WTC11 (cell line): ENCODE results near the gene SNRNP27. TPM values are rescaled to one million over a fixed set of nuclear protein-coding genes. Genes with fewer than 3 reads are reported as not detected.

Source experiments
- ATAC-seq: fragments of 200-7000 bp; cut with Tn5 transposase; 2 replicates; pipeline ENCODE4 v1.10.0; 2021; ENCODE audit warnings: mild to moderate bottlenecking, moderate library complexity
- CTCF ChIA-PET: fragments of 300-600 bp; sonication (Branson Sonifier 250); formaldehyde crosslinking; loops from one replicate; lab custom pipeline; 2021; ENCODE audit warnings: antibody characterized with exemption; lab: Charles Lee
- POLR2A ChIA-PET: fragments of 350-600 bp; sonication (Branson Sonifier 250); formaldehyde crosslinking; loops from one replicate; lab custom pipeline; 2021; ENCODE audit warnings: antibody characterized with exemption; lab: Charles Lee
- DNase-seq: peaks from one replicate; pipeline ENCODE4 v3.0.0; 2021; ENCODE audit warnings: low spot score
- H3K27ac Mint-ChIP-seq: 2 replicates; pipeline ENCODE4 v1.8.0; 2021; ENCODE audit warnings: mixed read lengths
- H3K27me3 Mint-ChIP-seq: 2 replicates; pipeline ENCODE4 v1.8.0; 2021; ENCODE audit warnings: low read depth, mild to moderate bottlenecking, moderate library complexity, mixed read lengths
- H3K36me3 Mint-ChIP-seq: 2 replicates; pipeline ENCODE4 v1.8.0; 2021; ENCODE audit warnings: mixed read lengths
- H3K4me1 Mint-ChIP-seq: 2 replicates; pipeline ENCODE4 v1.8.0; 2022; ENCODE audit warnings: mixed read lengths
- H3K4me3 Mint-ChIP-seq: 2 replicates; pipeline ENCODE4 v1.8.0; 2021; ENCODE audit warnings: mild to moderate bottlenecking, moderate library complexity, mixed read lengths
- H3K9me3 Mint-ChIP-seq: 2 replicates; pipeline ENCODE4 v1.8.0; 2021; ENCODE audit warnings: mixed read lengths
- CDX4 ChIP-seq: fragments of 250-450 bp; sonication (Bioruptor Pico); IDR thresholded peaks from 2 replicates; pipeline ENCODE4 v1.9.0; 2021; ENCODE audit warnings: moderate library complexity, mild to moderate bottlenecking, inconsistent platforms, borderline replicate concordance
- ETV6 ChIP-seq: sonication (generic); formaldehyde crosslinking; IDR thresholded peaks from 2 replicates; pipeline ENCODE4 v1.8.1; 2022; ENCODE audit warnings: mild to moderate bottlenecking, missing genetic modification reagents
- GABPB1 ChIP-seq: sonication (generic); formaldehyde crosslinking; IDR thresholded peaks from 2 replicates; pipeline ENCODE4 v1.8.1; 2023; ENCODE audit warnings: mild to moderate bottlenecking, missing genetic modification reagents
- NFATC4 ChIP-seq: fragments of 250-450 bp; sonication (Bioruptor Pico); IDR thresholded peaks from 2 replicates; pipeline ENCODE4 v1.9.0; 2021; ENCODE audit warnings: mild to moderate bottlenecking
- NR2C2 ChIP-seq: sonication (generic); formaldehyde crosslinking; IDR thresholded peaks from 2 replicates; pipeline ENCODE4 v1.8.0; 2022; ENCODE audit warnings: mild to moderate bottlenecking, missing genetic modification reagents
- NR3C1 ChIP-seq: sonication (generic); formaldehyde crosslinking; conservative IDR thresholded peaks from 2 replicates; pipeline ENCODE4 v1.8.1; 2023; ENCODE audit warnings: low read depth, mild to moderate bottlenecking, missing genetic modification reagents
- PRDM15 ChIP-seq: sonication (generic); formaldehyde crosslinking; IDR thresholded peaks from 2 replicates; pipeline ENCODE4 v1.8.0; 2022; ENCODE audit warnings: missing genetic modification reagents
- RELA ChIP-seq: sonication (generic); formaldehyde crosslinking; IDR thresholded peaks from 2 replicates; pipeline ENCODE4 v1.8.1; 2022; ENCODE audit warnings: missing genetic modification reagents, mild to moderate bottlenecking, borderline replicate concordance
- SMAD3 ChIP-seq: sonication (generic); formaldehyde crosslinking; IDR thresholded peaks from 2 replicates; pipeline ENCODE4 v1.8.0; 2022; ENCODE audit warnings: missing genetic modification reagents, mild to moderate bottlenecking, borderline replicate concordance
- SOX15 ChIP-seq: fragments of 250-450 bp; sonication (Bioruptor Pico); IDR thresholded peaks from 2 replicates; pipeline ENCODE4 v1.9.0; 2021; ENCODE audit warnings: mild to moderate bottlenecking
- TCF7 ChIP-seq: sonication (generic); formaldehyde crosslinking; IDR thresholded peaks from 2 replicates; pipeline ENCODE4 v1.8.0; 2022; ENCODE audit warnings: mild to moderate bottlenecking, low read depth, missing genetic modification reagents, moderate library complexity
- TEAD4 ChIP-seq: sonication (generic); formaldehyde crosslinking; IDR thresholded peaks from 2 replicates; pipeline ENCODE4 v1.8.0; 2022; ENCODE audit warnings: mild to moderate bottlenecking, missing genetic modification reagents
- ZNF263 ChIP-seq: sonication (generic); formaldehyde crosslinking; IDR thresholded peaks from 2 replicates; pipeline ENCODE4 v1.8.1; 2022; ENCODE audit warnings: low read depth, mild to moderate bottlenecking, moderate library complexity, missing genetic modification reagents
- ZNF281 ChIP-seq: sonication (generic); formaldehyde crosslinking; IDR thresholded peaks from 2 replicates; pipeline ENCODE4 v1.8.0; 2023; ENCODE audit warnings: mild to moderate bottlenecking, missing genetic modification reagents
- ZNF512 ChIP-seq: sonication (generic); formaldehyde crosslinking; IDR thresholded peaks from 2 replicates; pipeline ENCODE4 v1.8.1; 2022; ENCODE audit warnings: missing genetic modification reagents, borderline replicate concordance
- total RNA-seq: library from RNA; stranded (reverse); gene quantifications from 3 replicates; pipeline ENCODE4 v1.2.3, GENCODE V29; 2021
- TF ChIP-seq, protein P1 (sequence below): sonication (generic); formaldehyde crosslinking; IDR thresholded peaks from 2 replicates; pipeline ENCODE4 v1.8.1; 2022; ENCODE audit warnings: low read depth, mild to moderate bottlenecking, moderate library complexity, missing genetic modification reagents, borderline replicate concordance
- TF ChIP-seq, protein P2 (sequence below): sonication (generic); formaldehyde crosslinking; IDR thresholded peaks from 2 replicates; pipeline ENCODE4 v1.8.0; 2022; ENCODE audit warnings: mild to moderate bottlenecking, missing genetic modification reagents
- TF ChIP-seq, protein P3 (sequence below): sonication (generic); formaldehyde crosslinking; IDR thresholded peaks from 2 replicates; pipeline ENCODE4 v1.8.1; 2023; ENCODE audit warnings: mild to moderate bottlenecking, missing genetic modification reagents, moderate library complexity
- TF ChIP-seq, protein P4 (sequence below): sonication (generic); formaldehyde crosslinking; IDR thresholded peaks from 2 replicates; pipeline ENCODE4 v1.8.1; 2023; ENCODE audit warnings: mild to moderate bottlenecking, missing genetic modification reagents
- TF ChIP-seq, protein P5 (sequence below): sonication (generic); formaldehyde crosslinking; IDR thresholded peaks from 2 replicates; pipeline ENCODE4 v1.8.1; 2023; ENCODE audit warnings: mild to moderate bottlenecking, moderate library complexity, missing genetic modification reagents

The SNRNP27 gene
- total RNA-seq, 1 experiment from 2014 or later = 38.4 TPM

DNA sequence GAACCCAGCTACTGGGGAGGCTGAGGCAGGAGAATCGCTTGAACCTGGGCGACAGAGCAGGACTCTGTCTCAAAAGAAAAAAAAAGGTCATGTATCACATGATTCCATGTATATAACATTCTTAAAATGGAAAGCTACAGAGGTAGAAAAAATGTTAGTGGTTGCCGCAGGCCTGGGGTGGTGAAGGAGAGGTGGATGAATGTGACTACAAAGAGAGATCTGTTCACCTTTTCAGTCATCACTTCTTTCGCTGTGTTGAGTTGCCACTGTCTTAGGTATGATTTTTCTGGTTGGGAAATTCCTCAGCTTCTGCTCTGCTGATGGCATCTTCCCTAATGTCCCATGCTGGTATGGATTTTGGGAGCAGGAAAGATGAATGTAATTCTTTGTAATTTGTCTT is 5.3 kb upstream of the SNRNP27 start:
- TF ChIP-seq NR2C2 (CRISPR knock-in tag) (no peak), ZNF512 (CRISPR knock-in tag) (no peak), PRDM15 (no peak), CDX4 (CRISPR knock-in tag) (no peak), TEAD4 (CRISPR knock-in tag) (no peak), ETV6 (CRISPR knock-in tag) (no peak), ZNF263 (CRISPR knock-in tag) (no peak), NR3C1 (CRISPR knock-in tag) (no peak), TCF7 (CRISPR knock-in tag) (no peak), SMAD3 (CRISPR knock-in tag) (no peak), ZNF281 (CRISPR knock-in tag) (no peak), SOX15 (CRISPR knock-in tag) (no peak), GABPB1 (CRISPR knock-in tag) (no peak), NFATC4 (CRISPR knock-in tag) (no peak), RELA (CRISPR knock-in tag) (no peak)
- TF ChIP-seq, protein P1, sequence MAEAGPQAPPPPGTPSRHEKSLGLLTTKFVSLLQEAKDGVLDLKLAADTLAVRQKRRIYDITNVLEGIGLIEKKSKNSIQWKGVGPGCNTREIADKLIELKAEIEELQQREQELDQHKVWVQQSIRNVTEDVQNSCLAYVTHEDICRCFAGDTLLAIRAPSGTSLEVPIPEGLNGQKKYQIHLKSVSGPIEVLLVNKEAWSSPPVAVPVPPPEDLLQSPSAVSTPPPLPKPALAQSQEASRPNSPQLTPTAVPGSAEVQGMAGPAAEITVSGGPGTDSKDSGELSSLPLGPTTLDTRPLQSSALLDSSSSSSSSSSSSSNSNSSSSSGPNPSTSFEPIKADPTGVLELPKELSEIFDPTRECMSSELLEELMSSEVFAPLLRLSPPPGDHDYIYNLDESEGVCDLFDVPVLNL = no peak
- TF ChIP-seq, protein P2, sequence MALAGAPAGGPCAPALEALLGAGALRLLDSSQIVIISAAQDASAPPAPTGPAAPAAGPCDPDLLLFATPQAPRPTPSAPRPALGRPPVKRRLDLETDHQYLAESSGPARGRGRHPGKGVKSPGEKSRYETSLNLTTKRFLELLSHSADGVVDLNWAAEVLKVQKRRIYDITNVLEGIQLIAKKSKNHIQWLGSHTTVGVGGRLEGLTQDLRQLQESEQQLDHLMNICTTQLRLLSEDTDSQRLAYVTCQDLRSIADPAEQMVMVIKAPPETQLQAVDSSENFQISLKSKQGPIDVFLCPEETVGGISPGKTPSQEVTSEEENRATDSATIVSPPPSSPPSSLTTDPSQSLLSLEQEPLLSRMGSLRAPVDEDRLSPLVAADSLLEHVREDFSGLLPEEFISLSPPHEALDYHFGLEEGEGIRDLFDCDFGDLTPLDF (CRISPR knock-in tag) = no peak
- TF ChIP-seq, protein P3, sequence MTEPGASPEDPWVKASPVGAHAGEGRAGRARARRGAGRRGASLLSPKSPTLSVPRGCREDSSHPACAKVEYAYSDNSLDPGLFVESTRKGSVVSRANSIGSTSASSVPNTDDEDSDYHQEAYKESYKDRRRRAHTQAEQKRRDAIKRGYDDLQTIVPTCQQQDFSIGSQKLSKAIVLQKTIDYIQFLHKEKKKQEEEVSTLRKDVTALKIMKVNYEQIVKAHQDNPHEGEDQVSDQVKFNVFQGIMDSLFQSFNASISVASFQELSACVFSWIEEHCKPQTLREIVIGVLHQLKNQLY (CRISPR knock-in tag) = no peak
- TF ChIP-seq, protein P4, sequence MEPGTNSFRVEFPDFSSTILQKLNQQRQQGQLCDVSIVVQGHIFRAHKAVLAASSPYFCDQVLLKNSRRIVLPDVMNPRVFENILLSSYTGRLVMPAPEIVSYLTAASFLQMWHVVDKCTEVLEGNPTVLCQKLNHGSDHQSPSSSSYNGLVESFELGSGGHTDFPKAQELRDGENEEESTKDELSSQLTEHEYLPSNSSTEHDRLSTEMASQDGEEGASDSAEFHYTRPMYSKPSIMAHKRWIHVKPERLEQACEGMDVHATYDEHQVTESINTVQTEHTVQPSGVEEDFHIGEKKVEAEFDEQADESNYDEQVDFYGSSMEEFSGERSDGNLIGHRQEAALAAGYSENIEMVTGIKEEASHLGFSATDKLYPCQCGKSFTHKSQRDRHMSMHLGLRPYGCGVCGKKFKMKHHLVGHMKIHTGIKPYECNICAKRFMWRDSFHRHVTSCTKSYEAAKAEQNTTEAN (CRISPR knock-in tag) = no peak
- TF ChIP-seq, protein P5, sequence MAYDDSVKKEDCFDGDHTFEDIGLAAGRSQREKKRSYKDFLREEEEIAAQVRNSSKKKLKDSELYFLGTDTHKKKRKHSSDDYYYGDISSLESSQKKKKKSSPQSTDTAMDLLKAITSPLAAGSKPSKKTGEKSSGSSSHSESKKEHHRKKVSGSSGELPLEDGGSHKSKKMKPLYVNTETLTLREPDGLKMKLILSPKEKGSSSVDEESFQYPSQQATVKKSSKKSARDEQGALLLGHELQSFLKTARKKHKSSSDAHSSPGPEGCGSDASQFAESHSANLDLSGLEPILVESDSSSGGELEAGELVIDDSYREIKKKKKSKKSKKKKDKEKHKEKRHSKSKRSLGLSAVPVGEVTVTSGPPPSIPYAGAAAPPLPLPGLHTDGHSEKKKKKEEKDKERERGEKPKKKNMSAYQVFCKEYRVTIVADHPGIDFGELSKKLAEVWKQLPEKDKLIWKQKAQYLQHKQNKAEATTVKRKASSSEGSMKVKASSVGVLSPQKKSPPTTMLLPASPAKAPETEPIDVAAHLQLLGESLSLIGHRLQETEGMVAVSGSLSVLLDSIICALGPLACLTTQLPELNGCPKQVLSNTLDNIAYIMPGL (CRISPR knock-in tag) = no peak
- DNase-seq (no peak), ATAC-seq (no peak)
- Mint-ChIP-seq H3K4me3 (no peak overlapping the region), H3K27ac (no peak overlapping the region), H3K4me1 (no peaks in the 10 kb centered on the region), H3K9me3 (peaks cover 11% of the 10 kb centered on the region), H3K27me3 (peaks cover 4% of the 10 kb centered on the region; the same call in 1 of the 2 replicates), H3K36me3 (no peaks in the 10 kb centered on the region)
- ChIA-PET POLR2A (no interaction called here), CTCF (no interaction called here)
